Hepatocyte (in vitro differentiated cells): ENCODE results near the gene MAX.

Experiments used
- EZH2 ChIP-seq: fragments of 200-600 bp; sonication (generic); IDR thresholded peaks from 2 replicates; pipeline ENCODE4 v1.6.1; 2016; ENCODE audit warnings: antibody characterized with exemption, mild to moderate bottlenecking, borderline replicate concordance
- TF ChIP-seq, protein P1 (sequence below): fragments of 200-600 bp; sonication (generic); IDR thresholded peaks from 2 replicates; pipeline ENCODE4 v1.5.1; 2016; ENCODE audit warnings: antibody characterized with exemption, mild to moderate bottlenecking; ENCODE audit not compliant: poor library complexity

DNA sequence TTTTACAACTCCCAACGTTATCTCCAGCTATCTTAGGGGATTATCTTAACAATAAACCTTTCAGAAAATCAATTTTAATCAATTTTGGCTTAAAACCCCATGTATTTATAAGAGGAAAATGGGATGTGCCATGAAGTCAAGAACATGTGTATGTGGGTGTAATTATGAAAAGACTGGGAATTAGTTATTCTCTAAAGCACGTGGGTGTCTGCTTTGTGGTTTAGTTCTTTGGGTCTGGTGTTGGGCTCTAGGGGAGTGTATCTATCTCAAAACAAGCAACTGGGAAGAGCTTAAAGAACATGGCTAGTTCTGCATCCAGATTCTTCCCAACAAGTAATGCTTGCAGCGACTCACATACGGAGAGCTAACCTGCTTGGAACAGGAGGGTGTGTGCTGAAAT lies 40.1 kb upstream of the MAX start:
- no peak for TF ChIP-seq EZH2
- TF ChIP-seq, protein P1, sequence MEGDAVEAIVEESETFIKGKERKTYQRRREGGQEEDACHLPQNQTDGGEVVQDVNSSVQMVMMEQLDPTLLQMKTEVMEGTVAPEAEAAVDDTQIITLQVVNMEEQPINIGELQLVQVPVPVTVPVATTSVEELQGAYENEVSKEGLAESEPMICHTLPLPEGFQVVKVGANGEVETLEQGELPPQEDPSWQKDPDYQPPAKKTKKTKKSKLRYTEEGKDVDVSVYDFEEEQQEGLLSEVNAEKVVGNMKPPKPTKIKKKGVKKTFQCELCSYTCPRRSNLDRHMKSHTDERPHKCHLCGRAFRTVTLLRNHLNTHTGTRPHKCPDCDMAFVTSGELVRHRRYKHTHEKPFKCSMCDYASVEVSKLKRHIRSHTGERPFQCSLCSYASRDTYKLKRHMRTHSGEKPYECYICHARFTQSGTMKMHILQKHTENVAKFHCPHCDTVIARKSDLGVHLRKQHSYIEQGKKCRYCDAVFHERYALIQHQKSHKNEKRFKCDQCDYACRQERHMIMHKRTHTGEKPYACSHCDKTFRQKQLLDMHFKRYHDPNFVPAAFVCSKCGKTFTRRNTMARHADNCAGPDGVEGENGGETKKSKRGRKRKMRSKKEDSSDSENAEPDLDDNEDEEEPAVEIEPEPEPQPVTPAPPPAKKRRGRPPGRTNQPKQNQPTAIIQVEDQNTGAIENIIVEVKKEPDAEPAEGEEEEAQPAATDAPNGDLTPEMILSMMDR, result no peak
